Ovary (tissue), 10 donors: Measurements from ENCODE around the gene IGFBP1. TPM values are rescaled to one million over a fixed set of nuclear protein-coding genes. Genes with fewer than 3 reads are reported as not detected.
"Not testable (repeated sequence)": the region's sequence is repeated elsewhere in the genome, so short reads cannot be mapped to it uniquely, and the experiment has no call there.

Experiments
- DNase-seq, 5 donors: peaks; one replicate each; pipeline ENCODE4 v3.0.0-alpha.2; 2019 to 2020
- H3K27ac ChIP-seq, 2 donors: fragments of 200-600 bp; one replicate each; pipeline versions ENCODE4 v1.5.1 to v1.8.0; 2019 to 2022
- H3K27me3 ChIP-seq: fragments of 200-600 bp; one replicate; pipeline ENCODE4 v1.8.0; 2022
- H3K36me3 ChIP-seq: fragments of 200-600 bp; sonication (generic); one replicate; pipeline ENCODE4 v1.5.1; 2019
- H3K4me1 ChIP-seq: one replicate; pipeline ENCODE4 v1.8.1; 2013; ENCODE audit warnings: mild to moderate bottlenecking, moderate library complexity; ENCODE audit not compliant: insufficient read depth
- H3K4me3 ChIP-seq: fragments of 200-600 bp; sonication (generic); one replicate; pipeline ENCODE4 v1.5.1; 2017
- H3K9me3 ChIP-seq, 2 donors: fragments of 200-600 bp in 1 of 2; sonication (generic) in 1 of 2; one replicate each; pipeline versions ENCODE4 v1.5.1 to v1.8.1; 2013 to 2019; ENCODE audit warnings: mild to moderate bottlenecking in 1 of 2, moderate library complexity in 1 of 2
- EP300 ChIP-seq: sonication (generic); formaldehyde crosslinking; IDR thresholded peaks from one replicate; pipeline ENCODE4 v1.6.1; 2017; ENCODE audit warnings: antibody characterized with exemption
- POLR2A ChIP-seq: fragments of 450-650 bp; IDR thresholded peaks from one replicate; pipeline ENCODE4 v1.6.1; 2017; ENCODE audit warnings: antibody characterized with exemption, mild to moderate bottlenecking, moderate library complexity
- WGBS, 3 donors: extraction: QIAGEN DNeasy Blood & Tissue Kit in 1 of 3; methylation state at CpG; one replicate each; pipeline versions ENCODE4 v1.1.5 to v1.1.7; 2013 to 2017; 5-methylcytosine and 5-hydroxymethylcytosine counted together
- intact Hi-C, 4 donors: fragments of 100-400 bp; cut with DNase I; formaldehyde crosslinking; loops; one replicate each; pipeline versions ENCODE4 v1.11.0 to v1.15.1; 2022 to 2023
- long read RNA-seq, 3 donors: library from polyadenylated mRNA in 2 of 3; unstranded in 2 of 3; transcript quantifications; one replicate each; pipeline ENCODE4 v2.0.0 and lab custom pipeline, GENCODE V29; 2021 to 2026
- polyA plus RNA-seq, 2 donors: library from polyadenylated mRNA; stranded (reverse); fragments of 200-250 nt in 1 of 2; fragments of 350-450 nt in 1 of 2; fragmentation: Illumina TruSeq in 1 of 2; extraction: RNeasy Lipid Tissue Mini Kit (QIAGEN cat#74804) in 1 of 2; gene quantifications; one replicate each; pipeline ENCODE4 v1.2.3, GENCODE V29; 2013 to 2014
- total RNA-seq, 7 donors: library from RNA; depleted of rRNA in 2 of 7; stranded (reverse); fragments of >200 nt in 2 of 7; fragmentation: NEBNext Ultra II Directional in 3 of 7; extraction: Animal tissue kit (Norgen Biotek cat#: 25700) in 3 of 7; gene quantifications; one replicate each; pipeline versions ENCODE4 v1.1.0 to v1.2.4, GENCODE V29; 2016 to 2023
- TF ChIP-seq, protein P1 (sequence below), 3 donors: fragments of 450-650 bp in 2 of 3; fragments of 200-600 bp in 1 of 3; IDR thresholded peaks; one replicate each; pipeline versions ENCODE4 v1.5.1 to v1.8.0; 2016 to 2022; ENCODE audit warnings: antibody characterized with exemption in 3 of 3, mild to moderate bottlenecking in 1 of 3
- donor health status: DM: no; HTN: no; CAD: no; lungs with moderate emphysema.
- donor health status: DM: no; HTN: no; CAD: no.
- donor health status: Bipolar disorder and iron deficiency.
- donor health status: DM: yes; HTN: yes; CAD: no.
- donor health status: DM: no; HTN: no; CAD: no.
- donor health status: DM: yes; HTN: yes; CAD: no.

IGFBP1 gene
- total RNA-seq (100 to 1,000 TPM in 1 of 7 donors, 10 to 100 TPM in 1, 1 to 10 TPM in 4, not detected in 1; 1.1 to 197 (median 3.5) TPM), polyA plus RNA-seq (1 to 10 TPM; 3.5 to 5.4 TPM)
- long read RNA-seq, donor 1, transcript IGFBP1-201 (4 exons, 1,653 nt) = major isoform, 5 of 5 reads
- long read RNA-seq, donor 1, partial matches to known transcripts = 0 of 5 reads
- long read RNA-seq, donor 1, other reads (novel, unspliced or antisense) = 0 of 5 reads
- long read RNA-seq, donor 2 = 0 reads
- long read RNA-seq, donor 3, partial matches to known transcripts = 0 of 3 reads
- long read RNA-seq, donor 3, other reads (novel, unspliced or antisense) = 1 of 3 reads

DNA sequence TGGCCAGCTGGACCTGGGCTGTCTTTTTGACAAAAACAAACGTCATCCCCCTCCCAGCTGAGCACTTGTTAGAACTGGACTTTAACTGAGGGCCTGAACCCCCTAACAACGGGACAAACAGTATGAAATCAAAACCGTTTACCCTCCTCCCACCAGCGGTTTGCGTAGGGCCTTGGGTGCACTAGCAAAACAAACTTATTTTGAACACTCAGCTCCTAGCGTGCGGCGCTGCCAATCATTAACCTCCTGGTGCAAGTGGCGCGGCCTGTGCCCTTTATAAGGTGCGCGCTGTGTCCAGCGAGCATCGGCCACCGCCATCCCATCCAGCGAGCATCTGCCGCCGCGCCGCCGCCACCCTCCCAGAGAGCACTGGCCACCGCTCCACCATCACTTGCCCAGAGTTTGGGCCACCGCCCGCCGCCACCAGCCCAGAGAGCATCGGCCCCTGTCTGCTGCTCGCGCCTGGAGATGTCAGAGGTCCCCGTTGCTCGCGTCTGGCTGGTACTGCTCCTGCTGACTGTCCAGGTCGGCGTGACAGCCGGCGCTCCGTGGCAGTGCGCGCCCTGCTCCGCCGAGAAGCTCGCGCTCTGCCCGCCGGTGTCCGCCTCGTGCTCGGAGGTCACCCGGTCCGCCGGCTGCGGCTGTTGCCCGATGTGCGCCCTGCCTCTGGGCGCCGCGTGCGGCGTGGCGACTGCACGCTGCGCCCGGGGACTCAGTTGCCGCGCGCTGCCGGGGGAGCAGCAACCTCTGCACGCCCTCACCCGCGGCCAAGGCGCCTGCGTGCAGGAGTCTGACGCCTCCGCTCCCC, at the start of gene IGFBP1:
IGFBP1 (plus strand) TSS at position 304 of the 808 bp plus-strand sequence; CDS start at position 469, 165 bp downstream.
- Histone ChIP-seq H3K27me3 (no peaks in the 10 kb centered on the region), H3K9me3 (no peaks in the 10 kb centered on the region), H3K4me1 (peaks cover 3% of the 10 kb centered on the region), H3K27ac (no peak within 1 kb of the TSS), H3K4me3 (peak within 1 kb of the TSS; percentile 26), H3K36me3 (no peaks in the 10 kb centered on the region)
- TF ChIP-seq EP300 = no peak
- TF ChIP-seq POLR2A = no peak
- TF ChIP-seq, protein P1, sequence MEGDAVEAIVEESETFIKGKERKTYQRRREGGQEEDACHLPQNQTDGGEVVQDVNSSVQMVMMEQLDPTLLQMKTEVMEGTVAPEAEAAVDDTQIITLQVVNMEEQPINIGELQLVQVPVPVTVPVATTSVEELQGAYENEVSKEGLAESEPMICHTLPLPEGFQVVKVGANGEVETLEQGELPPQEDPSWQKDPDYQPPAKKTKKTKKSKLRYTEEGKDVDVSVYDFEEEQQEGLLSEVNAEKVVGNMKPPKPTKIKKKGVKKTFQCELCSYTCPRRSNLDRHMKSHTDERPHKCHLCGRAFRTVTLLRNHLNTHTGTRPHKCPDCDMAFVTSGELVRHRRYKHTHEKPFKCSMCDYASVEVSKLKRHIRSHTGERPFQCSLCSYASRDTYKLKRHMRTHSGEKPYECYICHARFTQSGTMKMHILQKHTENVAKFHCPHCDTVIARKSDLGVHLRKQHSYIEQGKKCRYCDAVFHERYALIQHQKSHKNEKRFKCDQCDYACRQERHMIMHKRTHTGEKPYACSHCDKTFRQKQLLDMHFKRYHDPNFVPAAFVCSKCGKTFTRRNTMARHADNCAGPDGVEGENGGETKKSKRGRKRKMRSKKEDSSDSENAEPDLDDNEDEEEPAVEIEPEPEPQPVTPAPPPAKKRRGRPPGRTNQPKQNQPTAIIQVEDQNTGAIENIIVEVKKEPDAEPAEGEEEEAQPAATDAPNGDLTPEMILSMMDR (IDR thresholded peaks at IDR 0.05) = no peak
- 2 to 9% (median 3%) methylated on average over 31 to 73 of the region's 73 CpGs for WGBS, 3 donors
- intact Hi-C loops = no loop called here
- DNase-seq = peak in 1 of 5 donors; percentile 31

DNA sequence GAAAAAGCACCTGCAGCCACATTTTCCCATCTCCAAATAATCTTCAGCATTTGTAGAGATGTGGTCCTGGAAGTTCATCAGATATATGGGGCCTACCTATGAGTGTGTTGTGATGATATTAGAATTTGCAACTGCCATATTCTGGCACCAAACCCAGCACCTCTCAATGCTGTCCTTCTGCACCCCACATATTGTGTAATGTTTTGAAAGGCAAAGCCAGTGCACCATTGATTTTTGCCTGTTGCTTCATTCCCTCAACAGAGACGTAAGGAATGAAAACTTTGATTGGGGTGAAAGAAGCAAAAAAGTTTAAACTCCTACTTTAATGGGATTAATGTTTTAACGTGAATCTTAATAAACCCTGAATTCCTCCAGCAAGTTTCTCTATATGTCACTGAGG, 49.4 kb upstream of the IGFBP1 start:
- H3K27ac ChIP-seq, H3K4me1 ChIP-seq, DNase-seq, intact Hi-C loops, H3K4me3 ChIP-seq, H3K9me3 ChIP-seq, H3K36me3 ChIP-seq, H3K27me3 ChIP-seq: not testable (repeated sequence)
- whole genome bisulfite sequencing, 3 donors = 38 to 85% (median 75%) methylated on average over 2 of the region's 2 CpGs

- intact Hi-C loops, H3K27ac ChIP-seq, H3K4me1 ChIP-seq, H3K9me3 ChIP-seq, H3K4me3 ChIP-seq, DNase-seq, H3K36me3 ChIP-seq, H3K27me3 ChIP-seq: not testable (repeated sequence)
- WGBS, 3 donors = 38 to 51% (median 49%) methylated on average over 4 of the region's 4 CpGs
Observed at GRCh38 chr7:45841926-45842717, 46.2 kb upstream of the IGFBP1 start.

- H3K4me3 ChIP-seq, intact Hi-C loops, H3K9me3 ChIP-seq, H3K27ac ChIP-seq, H3K27me3 ChIP-seq, DNase-seq, H3K4me1 ChIP-seq, H3K36me3 ChIP-seq: not testable (repeated sequence)
- 26 to 43% (median 27%) methylated on average over 5 of the region's 5 CpGs for WGBS, 3 donors
Observed at GRCh38 chr7:45846536-45846935, 41.8 kb upstream of the IGFBP1 start.

DNA sequence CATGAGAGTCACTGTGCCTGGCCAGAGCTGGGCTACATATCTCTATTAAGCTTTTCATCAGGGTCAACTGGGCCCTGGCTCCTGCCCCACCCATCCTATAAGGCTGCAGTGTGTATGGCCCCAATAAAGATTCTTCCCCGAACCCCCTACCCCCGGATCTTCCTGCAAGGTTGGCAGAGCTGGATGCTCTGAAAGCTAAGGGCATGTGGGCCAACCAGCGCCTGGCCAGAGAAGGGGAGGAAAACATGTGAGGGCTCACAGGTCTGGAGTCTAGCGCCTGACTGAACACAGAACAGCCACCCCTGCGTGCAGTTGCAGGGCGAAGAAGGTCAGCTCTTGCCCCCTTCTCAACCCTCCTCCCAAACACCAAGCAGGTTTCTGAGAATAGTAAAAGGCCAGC, 39.6 kb upstream of the IGFBP1 start:
- H3K36me3 ChIP-seq, DNase-seq, H3K27ac ChIP-seq, H3K4me1 ChIP-seq, intact Hi-C loops, H3K4me3 ChIP-seq, H3K27me3 ChIP-seq, H3K9me3 ChIP-seq: not testable (repeated sequence)
- WGBS, 3 donors = 81 to 91% (median 88%) methylated on average over 6 of the region's 6 CpGs

DNA sequence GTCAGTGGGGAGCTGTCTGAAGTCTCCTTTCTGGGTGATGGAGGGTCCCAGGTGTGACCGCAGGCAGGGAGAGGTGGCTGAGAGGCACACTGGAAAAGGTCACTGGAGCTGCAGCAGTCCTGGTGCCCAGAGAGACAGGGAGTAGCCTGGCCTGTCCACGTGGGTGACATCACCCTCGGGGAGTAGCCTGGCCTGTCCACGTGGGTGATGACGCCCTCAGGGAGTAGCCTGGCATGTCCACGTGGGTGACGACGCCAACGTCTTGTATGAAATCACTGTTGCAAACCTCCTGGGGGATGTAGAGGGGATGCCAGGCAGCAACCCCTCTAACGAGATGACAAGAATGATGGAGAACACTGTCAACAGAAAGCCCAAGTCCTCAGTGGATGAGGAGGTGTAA, 35.3 kb upstream of the IGFBP1 start:
- H3K9me3 ChIP-seq, intact Hi-C loops, DNase-seq, H3K27me3 ChIP-seq, H3K36me3 ChIP-seq, H3K4me3 ChIP-seq, H3K27ac ChIP-seq, H3K4me1 ChIP-seq: not testable (repeated sequence)
- 69 to 77% (median 73%) methylated on average over 10 of the region's 10 CpGs for WGBS, 3 donors

DNA sequence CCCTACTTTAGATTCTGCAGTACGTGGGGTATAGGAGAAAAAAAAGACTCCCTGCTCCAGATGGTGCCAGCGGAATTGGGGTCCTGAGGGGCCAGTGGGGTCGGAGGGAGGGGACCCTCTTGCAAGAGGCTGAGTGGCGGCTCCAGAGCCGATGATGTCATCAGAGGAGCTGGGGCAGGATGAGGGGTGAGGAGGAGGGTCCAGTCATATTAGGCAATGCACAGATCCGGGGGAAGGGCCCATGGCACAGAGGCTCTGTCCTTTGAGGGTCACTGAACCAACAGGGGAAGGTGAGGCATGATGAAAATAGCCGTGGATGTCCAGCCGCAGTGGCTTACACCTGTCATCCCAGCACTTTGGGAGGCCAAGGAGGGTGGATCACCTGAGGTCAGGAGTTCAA, 34.8 kb upstream of the IGFBP1 start:
- H3K27ac ChIP-seq, H3K4me3 ChIP-seq, H3K4me1 ChIP-seq, H3K9me3 ChIP-seq, DNase-seq, intact Hi-C loops, H3K36me3 ChIP-seq, H3K27me3 ChIP-seq: not testable (repeated sequence)
- WGBS, 3 donors = 78 to 80% (median 79%) methylated on average over 8 of the region's 8 CpGs

- DNase-seq, intact Hi-C loops, H3K4me3 ChIP-seq, H3K27ac ChIP-seq, H3K36me3 ChIP-seq, H3K4me1 ChIP-seq, H3K27me3 ChIP-seq, H3K9me3 ChIP-seq: not testable (repeated sequence)
- WGBS, 3 donors = 26 to 49% (median 27%) methylated on average over 3 of the region's 3 CpGs
Observed at GRCh38 chr7:45855680-45856079, 32.6 kb upstream of the IGFBP1 start.

GRCh38 chr7:45856888-45857287, 31.4 kb upstream of the IGFBP1 start:
- H3K4me1 ChIP-seq, H3K27me3 ChIP-seq, intact Hi-C loops, H3K9me3 ChIP-seq, DNase-seq, H3K27ac ChIP-seq, H3K36me3 ChIP-seq, H3K4me3 ChIP-seq: not testable (repeated sequence)
- WGBS, 3 donors = 87 to 95% (median 94%) methylated on average over 4 of the region's 4 CpGs
